ENCODE results near the gene NFYC. TPM values are rescaled to one million over a fixed set of nuclear protein-coding genes. Genes with fewer than 3 reads are reported as not detected.

NFYC gene
- total RNA-seq, 1 experiment from 2014 or later = 63.3 TPM

- CTCF ChIA-PET = no interaction called here
- ATAC-seq = no peak
- peaks cover 4 to 29% of the 10 kb centered on the region in 2 experiments; a peak in 3 of 4 replicates for H3K4me1 ChIP-seq (ENCODE audit: control insufficient read depth in 1 of 2, insufficient read depth in 2 of 2, low read length in 2 of 2)
- TF ChIP-seq CTCF (IDR thresholded peaks at IDR 0.05 in 2 of 3, conservative IDR thresholded peaks at IDR 0.05 in 1 of 3; ENCODE audit: borderline replicate concordance in 1 of 3, insufficient read depth in 1 of 3, low read depth in 2 of 3, low read length in 2 of 3) = no peak
- TF ChIP-seq ZNF274 (IDR thresholded peaks at IDR 0.05; ENCODE audit: low read depth, low read length) = no peak
- no peak for TF ChIP-seq FOSL1 (IDR thresholded peaks at IDR 0.05; ENCODE audit: low read depth)
- TF ChIP-seq EGR1 (IDR thresholded peaks at IDR 0.05; ENCODE audit: low read depth) = no peak
- TF ChIP-seq CBX3 (IDR thresholded peaks at IDR 0.05; ENCODE audit: low read depth) = no peak
- TF ChIP-seq MAX (IDR thresholded peaks at IDR 0.05) = no peak
- TF ChIP-seq POLR2A (IDR thresholded peaks at IDR 0.05; ENCODE audit: borderline replicate concordance, extremely low read depth, insufficient read depth, insufficient read length) = no peak
- no peak for TF ChIP-seq YY1 (IDR thresholded peaks at IDR 0.05; ENCODE audit: extremely low read depth, insufficient replicate concordance, low read depth, low read length)
- TF ChIP-seq JUND (IDR thresholded peaks at IDR 0.05) = no peak
- TF ChIP-seq REST (IDR thresholded peaks at IDR 0.05; ENCODE audit: low read depth) = no peak
- TF ChIP-seq EZH2 (IDR thresholded peaks at IDR 0.05) = no peak
- no peak for TF ChIP-seq SP1 (IDR thresholded peaks at IDR 0.05; ENCODE audit: low read depth)
- no peak for TF ChIP-seq RAD21 (IDR thresholded peaks at IDR 0.05; ENCODE audit: low read depth)
- no peaks in the 10 kb centered on the region for H3K9me3 ChIP-seq (ENCODE audit: control insufficient read depth in 1 of 2, insufficient read depth in 1 of 2, low read depth in 1 of 2, low read length in 2 of 2)
- intact Hi-C loops (cut with micrococcal nuclease) = no loop called here
- no peak overlapping the region for H3K9ac ChIP-seq (ENCODE audit: low read length)
- POLR2A ChIA-PET = interaction anchor here (4.2 kb wide), 1 partner anchor 9 kb away, joined by 32 read pairs; no protein-coding TSS in a partner anchor
- H3K4me2 ChIP-seq (ENCODE audit: low read length) = no peak overlapping the region
- no peak overlapping the region for H3K27ac ChIP-seq (ENCODE audit: low read depth, low read length)
- no peak for DNase-seq (ENCODE audit: low read depth, low spot score)
- RAD21 ChIA-PET (ENCODE audit: low non-redundant PET in 1 of 2, low total read pairs in 2 of 2, uncharacterized antibody in 2 of 2, unreplicated experiment in 2 of 2) = no interaction called here
- no peaks in the 10 kb centered on the region for H3K36me3 ChIP-seq (ENCODE audit: control insufficient read depth in 1 of 2, insufficient read depth in 2 of 2, low read length in 2 of 2)
- H3K9me2 ChIP-seq (ENCODE audit: insufficient read depth) = no peaks in the 10 kb centered on the region
- BruUV-seq (replicated peaks) = no TSS peak
- H3K4me3 ChIP-seq (replicated peaks in 1 of 2; ENCODE audit: low read depth in 1 of 2, low read length in 2 of 2) = no peak overlapping the region
- H2AFZ ChIP-seq (ENCODE audit: low read depth, low read length, poor library complexity, severe bottlenecking) = no peak overlapping the region
- no peaks in the 10 kb centered on the region for H3K27me3 ChIP-seq (ENCODE audit: insufficient read depth, low read length)
- no peaks in the 10 kb centered on the region for H4K20me1 ChIP-seq (ENCODE audit: insufficient read depth)
- peaks cover 90% of the 10 kb centered on the region for H3K79me2 ChIP-seq (ENCODE audit: insufficient read depth, low read length)
Measured at GRCh38 chr1:40694353-40694874, 2.9 kb downstream of the NFYC start.
